HCT116 (cell line): ENCODE data around the gene SYCP3.

ENCODE experiments used
- CEBPB ChIP-seq: IDR thresholded peaks from 2 replicates; pipeline ENCODE4 v1.6.1; 2012; ENCODE audit warnings: low read depth
- CTCF ChIP-seq, 3 experiments: fragments of 200-600 bp in 1 of 3; sonication (generic) in 1 of 3; IDR thresholded peaks in 2 of 3; conservative IDR thresholded peaks in 1 of 3; 2 replicates each; pipeline ENCODE4 v1.5.1; 2012 to 2017; ENCODE audit warnings: low read depth in 2 of 3, low read length in 2 of 3, antibody characterized with exemption in 1 of 3, borderline replicate concordance in 1 of 3, control low read depth in 1 of 3, mild to moderate bottlenecking in 1 of 3, mixed read lengths in 1 of 3, mixed run types in 1 of 3, moderate library complexity in 1 of 3; ENCODE audit not compliant: insufficient read depth in 1 of 3
- POLR2A ChIP-seq: IDR thresholded peaks from 2 replicates; pipeline ENCODE4 v1.7.0; 2011; ENCODE audit warnings: borderline replicate concordance; ENCODE audit not compliant: insufficient read depth, insufficient read length; ENCODE audit errors: extremely low read depth
- REST ChIP-seq: IDR thresholded peaks from 2 replicates; pipeline ENCODE4 v1.6.1; 2012; ENCODE audit warnings: low read depth
- SIN3A ChIP-seq: IDR thresholded peaks from 2 replicates; pipeline ENCODE4 v1.6.1; 2012; ENCODE audit warnings: low read depth
- SP1 ChIP-seq: IDR thresholded peaks from 2 replicates; pipeline ENCODE4 v1.6.1; 2012; ENCODE audit warnings: low read depth
- TCF7L2 ChIP-seq: IDR thresholded peaks from 2 replicates; pipeline ENCODE4 v1.7.0; 2011; ENCODE audit warnings: borderline replicate concordance, inconsistent platforms; ENCODE audit not compliant: insufficient read depth, insufficient read length; ENCODE audit errors: extremely low read depth
- ZFX ChIP-seq: fragments of 450-650 bp; IDR thresholded peaks from 2 replicates; pipeline ENCODE4 v1.6.1; 2017

- TF ChIP-seq SP1 (no peak), POLR2A (peak; percentile 48), CTCF (IDR thresholded peaks at IDR 0.05 in 2 of 3, conservative IDR thresholded peaks at IDR 0.05 in 1 of 3; ENCODE audit: borderline replicate concordance in 1 of 3, insufficient read depth in 1 of 3, low read depth in 2 of 3, low read length in 2 of 3) (no peak), CEBPB (no peak), TCF7L2 (no peak), SIN3A (no peak), REST (no peak), ZFX (peak; percentile 93)
These were observed 41.9 kb downstream of the SYCP3 start, which contains the start of gene CHPT1 for GRCh38 chr12:101697197-101697929.
